ENCODE data around the gene TPI1.

GRCh38 chr12:6818222-6818621 is 49.1 kb upstream of the TPI1 start:
- TF ChIP-seq CTCF (IDR thresholded peaks at IDR 0.05): no peak
- TF ChIP-seq POLR2A (IDR thresholded peaks at IDR 0.05): no peak
